GM12872 (cell line): ENCODE measurements around the gene FBP2.

Experiments
- TF ChIP-seq, protein P1 (sequence below): IDR thresholded peaks from 3 replicates; pipeline ENCODE4 v1.5.1; 2011; ENCODE audit warnings: low read depth, mild to moderate bottlenecking, low read length, moderate library complexity; ENCODE audit not compliant: insufficient read depth

FBP2 gene

DNA sequence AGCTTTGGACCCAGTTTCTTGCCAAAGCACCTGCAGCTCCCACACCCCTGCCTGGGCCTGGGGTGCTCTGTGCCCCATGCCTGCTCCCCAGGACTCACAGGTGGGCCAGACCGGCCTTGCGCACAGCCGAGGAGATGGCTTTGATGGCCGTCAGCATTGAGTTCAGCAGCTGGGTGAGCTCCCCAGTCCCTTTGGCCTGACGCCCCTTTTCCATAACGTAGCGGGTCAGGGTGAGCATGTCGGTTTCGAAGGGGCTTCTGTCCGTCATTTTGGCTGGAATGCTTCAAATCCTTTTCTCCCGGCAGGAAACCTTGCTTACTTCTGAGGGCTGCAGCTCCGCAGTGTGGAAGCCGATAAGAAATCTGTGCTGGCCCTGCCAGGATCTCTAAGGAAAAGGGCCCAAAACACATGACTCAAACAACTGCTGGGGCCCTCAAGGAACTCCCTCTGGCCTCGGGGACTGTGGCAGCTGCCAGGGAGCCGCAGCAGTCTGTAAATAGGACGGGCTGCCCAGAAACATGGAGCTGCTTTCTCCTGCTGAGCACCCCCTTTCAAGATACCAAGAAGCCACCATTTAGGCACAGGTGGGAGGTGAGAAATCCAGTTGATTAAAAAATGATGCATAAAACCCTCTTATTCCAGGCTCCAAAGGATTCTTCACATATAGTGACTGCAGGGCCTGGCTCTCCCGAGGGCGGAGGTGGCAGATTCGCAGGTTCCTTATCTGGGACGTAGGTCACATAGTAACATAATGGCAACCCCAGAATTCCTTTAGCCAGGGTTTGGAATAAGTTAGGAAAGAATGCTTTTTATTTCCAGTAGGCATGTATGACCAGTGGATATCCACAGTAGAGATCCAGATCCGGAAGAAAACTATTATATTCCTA, at the start of gene FBP2:
Gene FBP2, minus strand, starts transcription at position 366 of the 887 bp plus-strand sequence. Its CDS starts 98 bp downstream, at position 268.
- TF ChIP-seq, protein P1, sequence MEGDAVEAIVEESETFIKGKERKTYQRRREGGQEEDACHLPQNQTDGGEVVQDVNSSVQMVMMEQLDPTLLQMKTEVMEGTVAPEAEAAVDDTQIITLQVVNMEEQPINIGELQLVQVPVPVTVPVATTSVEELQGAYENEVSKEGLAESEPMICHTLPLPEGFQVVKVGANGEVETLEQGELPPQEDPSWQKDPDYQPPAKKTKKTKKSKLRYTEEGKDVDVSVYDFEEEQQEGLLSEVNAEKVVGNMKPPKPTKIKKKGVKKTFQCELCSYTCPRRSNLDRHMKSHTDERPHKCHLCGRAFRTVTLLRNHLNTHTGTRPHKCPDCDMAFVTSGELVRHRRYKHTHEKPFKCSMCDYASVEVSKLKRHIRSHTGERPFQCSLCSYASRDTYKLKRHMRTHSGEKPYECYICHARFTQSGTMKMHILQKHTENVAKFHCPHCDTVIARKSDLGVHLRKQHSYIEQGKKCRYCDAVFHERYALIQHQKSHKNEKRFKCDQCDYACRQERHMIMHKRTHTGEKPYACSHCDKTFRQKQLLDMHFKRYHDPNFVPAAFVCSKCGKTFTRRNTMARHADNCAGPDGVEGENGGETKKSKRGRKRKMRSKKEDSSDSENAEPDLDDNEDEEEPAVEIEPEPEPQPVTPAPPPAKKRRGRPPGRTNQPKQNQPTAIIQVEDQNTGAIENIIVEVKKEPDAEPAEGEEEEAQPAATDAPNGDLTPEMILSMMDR: no peak

GRCh38 chr9:94643176-94643575, 49.6 kb upstream of the FBP2 start:
- TF ChIP-seq, protein P1: no peak

DNA sequence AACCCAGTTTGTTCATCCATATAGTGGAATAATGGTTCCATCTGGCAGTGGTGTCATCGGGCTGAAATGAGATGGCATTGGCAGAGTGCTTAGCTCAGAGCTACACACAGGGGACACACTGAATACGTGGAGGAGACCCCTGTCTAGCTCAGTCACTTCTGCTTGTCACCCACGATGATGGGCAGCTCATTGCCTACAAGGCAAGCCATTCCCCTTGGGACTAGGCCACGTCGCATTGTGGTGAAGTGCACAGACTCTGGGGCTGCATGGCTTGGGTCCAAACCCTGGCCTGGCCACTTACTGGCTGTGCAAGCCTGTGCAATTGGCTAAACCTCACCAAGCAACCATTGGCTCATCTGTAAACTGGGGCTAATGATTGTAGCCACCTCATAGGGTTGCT, 48.9 kb upstream of the FBP2 start:
- TF ChIP-seq, protein P1: no peak

DNA sequence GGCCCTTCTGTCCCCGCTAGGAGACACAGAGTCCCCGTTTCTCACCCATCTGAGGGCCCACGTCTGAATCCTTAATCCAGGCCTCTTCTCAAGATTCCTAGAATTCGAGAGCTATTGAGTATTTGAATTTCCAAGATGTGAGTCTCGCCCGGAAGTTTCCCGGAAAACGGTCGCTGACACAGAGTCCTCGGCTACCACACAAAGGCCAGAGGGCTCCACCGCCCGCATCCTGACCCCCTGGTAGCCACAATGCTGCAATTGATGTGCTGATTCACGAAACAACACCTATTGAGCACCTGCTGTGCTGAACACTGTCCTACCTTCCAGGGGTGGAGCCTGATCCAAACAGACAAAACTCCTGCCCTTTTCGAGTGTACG, 46.4 kb upstream of the FBP2 start:
- TF ChIP-seq, protein P1: no peak

- TF ChIP-seq, protein P1: no peak
These were observed 45.7 kb upstream of the FBP2 start, which contains the start of gene FBP1 for GRCh38 chr9:94639061-94639998. TSS of gene FBP1 (minus strand) at chr9:94639518. CDS start at chr9:94639310, 208 bp downstream.

GRCh38 chr9:94638335-94639060, 44.9 kb upstream of the FBP2 start:
- TF ChIP-seq, protein P1: no peak
